A673 (cell line): Measurements from ENCODE around the gene ARHGAP26. TPM values are rescaled to one million over a fixed set of nuclear protein-coding genes. Genes with fewer than 3 reads are reported as not detected.

ENCODE experiments used
- BruUV-seq: library from RNA; stranded (reverse); fragments of 400-500 nt; replicated peaks from 2 replicates; lab custom pipeline; 2021; lab: Mats Ljungman, UMichigan
- CTCF ChIA-PET: fragments of 300-600 bp; sonication (Branson Sonifier 250); formaldehyde crosslinking; loops from one replicate; lab custom pipeline; 2022; ENCODE audit warnings: antibody characterized with exemption; lab: Charles Lee
- POLR2A ChIA-PET: fragments of 300-600 bp; sonication (Branson Sonifier 250); formaldehyde crosslinking; loops from one replicate; lab custom pipeline; 2022; ENCODE audit warnings: antibody characterized with exemption; ENCODE audit not compliant: low non-redundant PET; lab: Charles Lee
- DNase-seq: peaks from one replicate; pipeline ENCODE4 v3.0.0-alpha.2; 2015; ENCODE audit warnings: low spot score
- H3K27ac ChIP-seq: fragments of 200-600 bp; sonication (generic); 2 replicates; pipeline ENCODE4 v1.5.1; 2016; ENCODE audit warnings: mixed run types, low read depth, mild to moderate bottlenecking, mixed read lengths, antibody characterized with exemption, low read length; ENCODE audit not compliant: poor library complexity, severe bottlenecking
- H3K27me3 ChIP-seq: fragments of 200-600 bp; sonication (generic); replicated peaks from 2 replicates; pipeline ENCODE4 v1.6.1; 2017; ENCODE audit warnings: mixed run types, low read depth, mild to moderate bottlenecking, mixed read lengths, antibody characterized with exemption, low read length; ENCODE audit not compliant: insufficient read depth, poor library complexity
- H3K36me3 ChIP-seq: fragments of 200-600 bp; sonication (generic); 2 replicates; pipeline ENCODE4 v1.6.1; 2016; ENCODE audit warnings: mixed run types, mild to moderate bottlenecking, mixed read lengths, antibody characterized with exemption, low read length; ENCODE audit not compliant: insufficient read depth, poor library complexity, severe bottlenecking
- H3K4me1 ChIP-seq: fragments of 200-600 bp; sonication (generic); 2 replicates; pipeline ENCODE4 v1.6.1; 2017; ENCODE audit warnings: mixed run types, mild to moderate bottlenecking, mixed read lengths, antibody characterized with exemption, low read length; ENCODE audit not compliant: insufficient read depth, poor library complexity, severe bottlenecking
- H3K4me3 ChIP-seq: fragments of 200-600 bp; sonication (generic); 2 replicates; pipeline ENCODE4 v1.5.1; 2016; ENCODE audit warnings: low read depth, mixed run types, mild to moderate bottlenecking, mixed read lengths, low read length; ENCODE audit not compliant: poor library complexity, severe bottlenecking
- H3K9me3 ChIP-seq: fragments of 200-600 bp; sonication (generic); 2 replicates; pipeline ENCODE4 v1.6.1; 2016; ENCODE audit warnings: mixed run types, low read depth, mild to moderate bottlenecking, mixed read lengths, antibody characterized with exemption, low read length; ENCODE audit not compliant: poor library complexity, severe bottlenecking
- EZH2 ChIP-seq: fragments of 200-600 bp; sonication (generic); IDR thresholded peaks from 2 replicates; pipeline ENCODE4 v1.6.1; 2017; ENCODE audit warnings: borderline replicate concordance, low read depth, mild to moderate bottlenecking, mixed read lengths, antibody characterized with exemption, low read length; ENCODE audit not compliant: poor library complexity, severe bottlenecking
- intact Hi-C: fragments of 100-400 bp; cut with micrococcal nuclease; formaldehyde crosslinking; loops from one replicate; pipeline ENCODE4 v1.10.0; 2022; ENCODE audit not compliant: unreplicated experiment
- total RNA-seq: library from RNA; stranded (reverse); gene quantifications from 2 replicates; pipeline ENCODE4 v1.2.3, GENCODE V29; 2021
- TF ChIP-seq, protein P1 (sequence below): fragments of 300-800, 200-600 bp; sonication (generic); conservative IDR thresholded peaks from 2 replicates; pipeline ENCODE4 v1.5.1; 2017; ENCODE audit warnings: low read depth, mild to moderate bottlenecking, antibody characterized with exemption, low read length, moderate library complexity, mixed read lengths

The ARHGAP26 gene
- total RNA-seq, 1 experiment from 2014 or later: 25.5 TPM

- no peak overlapping the region for H3K27ac ChIP-seq
- H3K4me1 ChIP-seq: peaks cover 16% of the 10 kb centered on the region
- H3K4me3 ChIP-seq: no peak overlapping the region
- no peaks in the 10 kb centered on the region for H3K36me3 ChIP-seq
- H3K27me3 ChIP-seq: no peaks in the 10 kb centered on the region
- intact Hi-C loops: loop anchor here (5.0 kb wide), 1 partner anchor 280 kb away; no protein-coding TSS in a partner anchor
- ChIA-PET CTCF (interaction anchor here (1.1 to 1.2 kb wide), 2 partner anchors 175 to 179 kb away, joined by 3 to 4 read pairs; no protein-coding TSS in a partner anchor), POLR2A (no interaction called here)
- BruUV-seq: no TSS peak
- no peaks in the 10 kb centered on the region for H3K9me3 ChIP-seq
- DNase-seq: no peak
- TF ChIP-seq, protein P1, sequence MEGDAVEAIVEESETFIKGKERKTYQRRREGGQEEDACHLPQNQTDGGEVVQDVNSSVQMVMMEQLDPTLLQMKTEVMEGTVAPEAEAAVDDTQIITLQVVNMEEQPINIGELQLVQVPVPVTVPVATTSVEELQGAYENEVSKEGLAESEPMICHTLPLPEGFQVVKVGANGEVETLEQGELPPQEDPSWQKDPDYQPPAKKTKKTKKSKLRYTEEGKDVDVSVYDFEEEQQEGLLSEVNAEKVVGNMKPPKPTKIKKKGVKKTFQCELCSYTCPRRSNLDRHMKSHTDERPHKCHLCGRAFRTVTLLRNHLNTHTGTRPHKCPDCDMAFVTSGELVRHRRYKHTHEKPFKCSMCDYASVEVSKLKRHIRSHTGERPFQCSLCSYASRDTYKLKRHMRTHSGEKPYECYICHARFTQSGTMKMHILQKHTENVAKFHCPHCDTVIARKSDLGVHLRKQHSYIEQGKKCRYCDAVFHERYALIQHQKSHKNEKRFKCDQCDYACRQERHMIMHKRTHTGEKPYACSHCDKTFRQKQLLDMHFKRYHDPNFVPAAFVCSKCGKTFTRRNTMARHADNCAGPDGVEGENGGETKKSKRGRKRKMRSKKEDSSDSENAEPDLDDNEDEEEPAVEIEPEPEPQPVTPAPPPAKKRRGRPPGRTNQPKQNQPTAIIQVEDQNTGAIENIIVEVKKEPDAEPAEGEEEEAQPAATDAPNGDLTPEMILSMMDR: no peak
Measured at GRCh38 chr5:142892021-142892420, 121.8 kb downstream of the ARHGAP26 start.

GRCh38 chr5:142894315-142894714 lies 124.1 kb downstream of the ARHGAP26 start:
- H3K36me3 ChIP-seq: no peaks in the 10 kb centered on the region
- peaks cover 13% of the 10 kb centered on the region for H3K4me1 ChIP-seq
- DNase-seq: no peak
- ChIA-PET POLR2A (no interaction called here), CTCF (no interaction called here)
- BruUV-seq: no TSS peak
- intact Hi-C loops: loop anchor here (5.0 kb wide), 1 partner anchor 282 kb away; no protein-coding TSS in a partner anchor
- H3K27ac ChIP-seq: no peak overlapping the region
- no peaks in the 10 kb centered on the region for H3K27me3 ChIP-seq
- TF ChIP-seq EZH2: no peak
- TF ChIP-seq, protein P1: no peak
- H3K9me3 ChIP-seq: no peaks in the 10 kb centered on the region
- H3K4me3 ChIP-seq: no peak overlapping the region

GRCh38 chr5:142894749-142895148 lies 124.6 kb downstream of the ARHGAP26 start:
- POLR2A ChIA-PET: interaction anchor here (0.6 kb wide), 1 partner anchor 28 kb away, joined by 3 read pairs; no protein-coding TSS in a partner anchor
- no peak for TF ChIP-seq EZH2
- TF ChIP-seq, protein P1: no peak
- H3K27me3 ChIP-seq: no peaks in the 10 kb centered on the region
- CTCF ChIA-PET: interaction anchor here (0.6 kb wide), 1 partner anchor 55 kb away, joined by 5 read pairs; no protein-coding TSS in a partner anchor
- H3K4me3 ChIP-seq: no peak overlapping the region
- peaks cover 13% of the 10 kb centered on the region for H3K4me1 ChIP-seq
- no peak overlapping the region for H3K27ac ChIP-seq
- BruUV-seq: no TSS peak
- no peak for DNase-seq
- H3K9me3 ChIP-seq: no peaks in the 10 kb centered on the region
- intact Hi-C loops: loop anchor here (5.0 kb wide), 1 partner anchor 282 kb away; no protein-coding TSS in a partner anchor
- H3K36me3 ChIP-seq: no peaks in the 10 kb centered on the region
